ENCODE data around the gene VPS35. TPM values are rescaled to one million over a fixed set of nuclear protein-coding genes. Genes with fewer than 3 reads are reported as not detected.

Gene VPS35
- total and polyA plus RNA-seq, 2 of the 13 experiments (the other 11 are each of a cell fraction or from before 2014, with no cell fraction given) = 30.7 to 136 TPM

GRCh38 chr16:46688654-46689364 is at the start of gene VPS35 (continued):
- TF ChIP-seq ZNF318 (CRISPR knock-in tag; IDR thresholded peaks at IDR 0.05) (no peak), ZBTB1 (CRISPR knock-in tag; IDR thresholded peaks at IDR 0.05; ENCODE audit: borderline replicate concordance) (no peak), HNF4G (IDR thresholded peaks at IDR 0.05; ENCODE audit: borderline replicate concordance, low read depth, low read length) (no peak), HNF4G (CRISPR knock-in tag; IDR thresholded peaks at IDR 0.05; ENCODE audit: borderline replicate concordance, low read depth) (peak; percentile 70; the same call in 1 of the 2 replicates), FOXM1 (CRISPR knock-in tag; IDR thresholded peaks at IDR 0.05) (peak; percentile 48; the same call in 1 of the 2 replicates), MAX (IDR thresholded peaks at IDR 0.05) (peak; percentile 79), DRAP1 (CRISPR knock-in tag; IDR thresholded peaks at IDR 0.05) (peak; percentile 65; the same call in 1 of the 2 replicates), ZNF644 (CRISPR knock-in tag; IDR thresholded peaks at IDR 0.05; ENCODE audit: low read depth) (peak; percentile 7; the same call in 1 of the 2 replicates), HOXA9 (CRISPR knock-in tag; IDR thresholded peaks at IDR 0.05; ENCODE audit: borderline replicate concordance) (0 out of 2 replicates have a peak, but pooled peaks have one; percentile 19), POGK (CRISPR knock-in tag; conservative IDR thresholded peaks at IDR 0.05) (peak; percentile 39; the same call in 1 of the 2 replicates), ZNF580 (CRISPR knock-in tag; IDR thresholded peaks at IDR 0.05; ENCODE audit: borderline replicate concordance, low read depth) (no peak; the same call in 1 of the 2 replicates)
- TF ChIP-seq, protein P1, sequence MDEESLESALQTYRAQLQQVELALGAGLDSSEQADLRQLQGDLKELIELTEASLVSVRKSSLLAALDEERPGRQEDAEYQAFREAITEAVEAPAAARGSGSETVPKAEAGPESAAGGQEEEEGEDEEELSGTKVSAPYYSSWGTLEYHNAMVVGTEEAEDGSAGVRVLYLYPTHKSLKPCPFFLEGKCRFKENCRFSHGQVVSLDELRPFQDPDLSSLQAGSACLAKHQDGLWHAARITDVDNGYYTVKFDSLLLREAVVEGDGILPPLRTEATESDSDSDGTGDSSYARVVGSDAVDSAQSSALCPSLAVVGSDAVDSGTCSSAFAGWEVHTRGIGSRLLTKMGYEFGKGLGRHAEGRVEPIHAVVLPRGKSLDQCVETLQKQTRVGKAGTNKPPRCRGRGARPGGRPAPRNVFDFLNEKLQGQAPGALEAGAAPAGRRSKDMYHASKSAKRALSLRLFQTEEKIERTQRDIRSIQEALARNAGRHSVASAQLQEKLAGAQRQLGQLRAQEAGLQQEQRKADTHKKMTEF (CRISPR knock-in tag; IDR thresholded peaks at IDR 0.05) = peak; percentile 78
- TF ChIP-seq, protein P2, sequence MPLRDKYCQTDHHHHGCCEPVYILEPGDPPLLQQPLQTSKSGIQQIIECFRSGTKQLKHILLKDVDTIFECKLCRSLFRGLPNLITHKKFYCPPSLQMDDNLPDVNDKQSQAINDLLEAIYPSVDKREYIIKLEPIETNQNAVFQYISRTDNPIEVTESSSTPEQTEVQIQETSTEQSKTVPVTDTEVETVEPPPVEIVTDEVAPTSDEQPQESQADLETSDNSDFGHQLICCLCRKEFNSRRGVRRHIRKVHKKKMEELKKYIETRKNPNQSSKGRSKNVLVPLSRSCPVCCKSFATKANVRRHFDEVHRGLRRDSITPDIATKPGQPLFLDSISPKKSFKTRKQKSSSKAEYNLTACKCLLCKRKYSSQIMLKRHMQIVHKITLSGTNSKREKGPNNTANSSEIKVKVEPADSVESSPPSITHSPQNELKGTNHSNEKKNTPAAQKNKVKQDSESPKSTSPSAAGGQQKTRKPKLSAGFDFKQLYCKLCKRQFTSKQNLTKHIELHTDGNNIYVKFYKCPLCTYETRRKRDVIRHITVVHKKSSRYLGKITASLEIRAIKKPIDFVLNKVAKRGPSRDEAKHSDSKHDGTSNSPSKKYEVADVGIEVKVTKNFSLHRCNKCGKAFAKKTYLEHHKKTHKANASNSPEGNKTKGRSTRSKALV (CRISPR knock-in tag; IDR thresholded peaks at IDR 0.05) = no peak; the same call in 1 of the 2 replicates
